HG03060 (cell line): Measurements from ENCODE around the gene SOCS2.
A peak's percentile ranks its signal among the peaks of the same experiment; 100 is the strongest.

ENCODE experiments used
- ATAC-seq: cut with Tn5 transposase; IDR thresholded peaks from one replicate; pipeline ENCODE4 v1.9.1; 2021; ENCODE audit warnings: low read depth, moderate number of reproducible peaks; ENCODE audit not compliant: unreplicated experiment

SOCS2 gene

DNA sequence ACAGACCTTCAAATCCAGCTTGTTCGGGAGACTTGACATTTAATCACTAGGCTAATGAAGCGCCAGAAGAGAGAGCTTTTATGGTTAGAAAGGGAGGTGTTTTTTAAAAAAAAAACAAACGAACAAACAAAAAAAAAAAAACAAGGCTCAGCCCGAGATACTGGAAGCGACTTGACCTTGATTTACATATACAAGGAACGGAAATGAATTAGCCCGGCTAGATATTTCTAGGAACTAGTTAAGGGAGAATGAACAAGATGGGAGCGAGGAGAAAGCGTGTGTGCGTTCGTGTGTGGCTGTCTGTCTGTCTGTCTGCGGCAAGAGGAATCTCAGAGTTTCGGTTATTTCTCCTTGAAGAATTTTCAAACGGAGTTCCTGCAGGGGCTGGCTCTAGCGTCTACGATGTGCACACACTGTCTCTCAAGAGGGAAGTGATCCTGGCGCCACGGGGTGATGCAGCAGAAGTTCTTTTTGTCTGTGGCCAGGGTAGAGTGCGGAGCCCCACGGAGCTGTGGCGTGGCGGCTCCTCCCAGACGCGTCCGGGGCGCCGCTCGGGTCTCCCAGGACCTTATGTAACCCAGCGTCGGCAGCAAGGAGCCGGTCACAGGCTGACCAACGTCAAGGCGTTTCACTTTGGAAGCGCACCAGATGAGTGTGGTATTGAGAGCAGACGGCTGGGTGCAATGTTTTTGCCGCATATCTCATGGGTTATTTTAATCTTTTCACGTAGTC is 18.8 kb downstream of the SOCS2 start:
- ATAC-seq = peak; percentile 49

DNA sequence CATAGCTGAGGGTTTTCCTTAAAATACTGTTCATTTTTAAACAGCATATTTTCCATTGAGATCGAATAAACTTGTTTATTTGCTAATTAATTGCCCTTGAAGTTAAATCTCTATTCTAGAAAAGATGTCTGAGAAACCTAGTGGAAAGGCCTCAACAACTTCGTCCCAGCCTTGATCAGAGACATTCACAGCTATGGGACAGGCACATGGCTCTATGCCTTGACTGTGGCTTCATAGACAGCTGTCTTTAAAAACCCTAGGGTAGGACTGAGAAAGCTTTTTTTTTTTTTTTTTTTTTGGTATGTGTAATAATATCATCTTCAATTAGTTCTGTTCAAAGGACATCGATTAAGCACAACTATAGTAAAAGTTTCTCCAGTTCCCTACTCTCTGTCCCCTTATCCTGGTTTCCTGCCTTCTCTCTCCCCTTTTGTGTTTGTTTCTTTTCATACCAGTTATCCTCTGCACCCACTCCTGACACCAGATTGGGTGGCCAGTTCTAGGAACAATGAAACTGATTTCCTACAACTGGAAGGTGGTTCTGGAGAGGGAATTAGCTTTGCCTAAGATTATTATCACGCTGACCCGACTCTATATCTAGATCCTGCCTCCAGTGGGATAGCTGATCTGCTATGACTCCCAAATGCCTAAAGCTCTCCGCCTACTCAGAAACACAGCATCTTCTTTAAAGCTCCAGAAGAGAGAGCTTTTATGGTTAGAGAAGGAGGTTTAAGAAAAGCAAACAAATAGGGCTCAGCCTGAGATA is 20.3 kb downstream of the SOCS2 start:
- ATAC-seq = no peak

DNA sequence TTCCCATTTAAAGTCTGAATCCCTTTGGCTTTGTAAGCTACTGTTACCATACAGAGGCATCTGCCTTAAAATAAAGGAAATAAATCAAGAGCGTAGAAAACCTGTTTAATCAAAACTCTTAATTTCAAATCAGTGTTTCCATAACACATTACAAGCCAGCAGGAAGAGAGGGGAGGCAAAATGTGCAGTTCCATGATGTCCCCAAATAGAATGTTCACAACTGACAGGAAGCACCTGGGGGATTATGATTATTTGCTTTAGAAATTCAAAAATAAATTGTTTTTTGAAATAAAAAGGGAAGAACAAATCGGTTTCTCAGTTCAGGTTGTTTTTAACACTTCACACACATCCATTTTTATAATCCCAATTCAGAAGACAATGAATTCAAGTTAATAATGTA is 21.4 kb downstream of the SOCS2 start:
- ATAC-seq = no peak

DNA sequence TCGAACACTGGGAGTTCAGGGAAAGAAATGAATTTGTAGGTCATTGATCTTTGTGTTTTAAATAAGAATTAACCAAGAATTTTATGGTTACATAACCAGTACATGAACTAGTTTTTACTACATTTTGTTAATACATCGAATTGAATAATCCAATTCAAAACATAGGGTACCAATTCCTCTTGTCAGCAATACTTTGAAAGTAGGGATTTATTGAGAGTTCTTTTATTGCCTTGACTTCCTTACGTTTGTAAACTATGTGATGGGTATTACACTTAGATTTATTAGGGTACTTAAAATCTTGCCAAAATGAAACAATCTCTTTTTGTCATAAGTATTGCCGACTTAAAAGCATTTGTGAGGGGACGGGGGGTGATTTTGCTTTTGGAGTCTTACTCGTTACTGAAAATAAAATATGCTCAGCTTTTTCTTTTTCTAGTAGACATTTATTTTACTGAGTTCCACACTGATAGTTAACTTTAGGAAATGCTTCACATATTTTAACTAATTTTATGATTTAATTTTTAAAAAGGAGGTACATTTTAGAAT is 22.4 kb downstream of the SOCS2 start:
- no peak for ATAC-seq

DNA sequence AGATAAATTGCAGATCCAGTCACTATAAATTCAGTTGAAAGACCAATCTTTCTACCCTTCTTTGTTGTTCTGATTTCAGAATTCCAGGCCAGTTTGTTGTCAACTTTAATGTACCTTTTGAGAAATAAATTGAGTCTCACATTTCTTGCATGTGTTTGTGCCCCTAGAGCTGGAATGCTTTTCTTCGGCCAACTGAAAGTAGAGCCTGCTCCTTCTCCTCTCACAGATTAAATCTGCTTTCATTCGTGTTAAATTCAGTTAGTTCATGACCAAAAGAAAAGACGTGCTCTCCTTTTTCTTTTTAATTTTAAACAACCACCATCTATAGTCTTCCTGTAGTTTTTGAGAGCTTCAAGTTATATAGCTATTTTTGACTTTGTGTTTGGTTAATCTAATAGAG is 22.9 kb downstream of the SOCS2 start:
- ATAC-seq = no peak

DNA sequence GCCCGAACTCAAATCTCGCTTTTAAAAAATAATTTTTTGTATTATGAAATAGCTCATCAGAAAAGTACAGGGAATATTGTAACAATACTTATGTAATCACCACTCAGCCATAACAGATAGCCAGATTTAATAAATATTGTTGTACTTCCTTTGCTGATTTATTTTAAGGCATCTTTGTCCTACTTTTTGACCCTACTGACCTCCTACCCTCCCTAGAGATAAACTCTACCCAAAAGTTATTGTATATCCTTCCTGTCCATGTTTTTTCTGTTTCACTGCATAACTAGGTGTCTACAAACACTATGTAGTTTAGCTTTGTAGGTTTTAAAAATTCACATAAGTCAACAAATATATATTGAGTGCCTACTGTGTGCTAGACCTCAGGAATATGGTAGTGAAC is 25.1 kb downstream of the SOCS2 start:
- ATAC-seq = no peak

DNA sequence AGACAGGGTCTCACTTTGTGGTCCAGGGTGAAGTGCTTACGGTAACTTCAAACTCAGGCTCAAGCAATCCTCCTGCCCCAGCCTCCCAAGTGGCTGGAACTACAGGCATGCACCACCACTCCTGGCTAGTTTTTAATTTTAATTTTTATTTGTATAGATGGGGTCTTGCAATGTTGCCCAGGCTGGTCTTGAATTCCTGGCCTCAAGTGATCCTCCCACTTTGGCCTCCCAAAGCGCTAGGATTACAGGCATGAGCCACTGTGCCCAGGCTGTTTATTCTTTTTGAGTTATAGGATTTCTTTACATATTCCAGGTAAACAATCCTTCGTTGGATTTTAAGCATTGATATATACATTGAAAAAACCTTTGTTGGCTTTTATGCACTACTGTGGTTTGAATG is 26.7 kb downstream of the SOCS2 start:
- ATAC-seq = no peak

DNA sequence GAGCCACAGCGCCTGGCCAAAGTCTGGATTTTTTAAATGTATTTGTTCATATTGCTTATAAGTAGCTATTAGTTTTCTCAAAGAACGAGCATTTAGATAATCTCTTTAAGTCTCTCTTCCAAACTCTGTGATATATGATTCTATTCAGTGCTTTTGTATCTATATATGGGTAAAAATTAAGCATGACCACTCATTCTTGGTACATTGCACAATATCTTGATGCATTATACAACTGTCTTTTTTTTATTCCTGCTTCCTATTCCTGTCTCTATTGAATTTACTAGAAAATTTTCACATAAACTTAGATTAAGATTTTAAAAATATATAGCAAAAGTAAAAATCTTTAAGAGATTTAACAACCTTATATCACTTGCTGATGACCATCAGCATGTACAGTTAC is 29.1 kb downstream of the SOCS2 start:
- no peak for ATAC-seq

DNA sequence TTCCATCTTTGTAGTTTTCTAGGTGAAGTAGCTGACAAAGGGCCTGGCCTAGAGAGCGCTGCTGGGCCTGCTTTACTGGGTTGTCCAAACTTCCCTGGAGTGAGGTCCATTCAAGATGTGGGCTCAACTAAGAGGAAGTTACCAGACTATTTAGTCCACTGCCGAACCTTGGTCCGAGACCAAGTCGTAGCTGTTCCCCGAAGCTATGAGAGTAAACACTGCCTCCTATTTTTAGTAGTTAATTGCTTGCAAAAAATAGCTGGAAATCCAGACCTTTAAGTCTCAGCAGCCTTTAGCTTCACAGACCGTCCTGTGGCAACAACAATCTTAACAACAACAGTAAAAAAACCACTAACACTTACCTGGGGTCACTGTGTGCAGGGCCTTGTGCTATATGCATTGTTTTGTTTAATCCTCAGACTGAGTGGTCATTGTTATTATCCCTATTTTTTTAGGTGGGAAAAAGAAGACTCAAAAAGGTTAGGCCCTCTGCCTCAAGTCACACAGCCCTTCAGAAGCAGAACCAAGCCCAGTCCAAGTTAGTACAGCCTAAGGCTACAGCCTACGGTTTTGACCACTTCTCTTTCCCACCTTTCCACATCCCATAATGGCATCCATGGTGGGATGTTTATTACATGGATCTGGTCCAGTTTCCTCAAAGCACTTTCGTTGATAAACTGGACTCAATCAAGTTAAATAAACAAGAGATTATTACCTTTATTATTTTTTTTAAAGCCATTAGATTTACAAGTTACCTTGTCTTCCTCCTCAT is 30.6 kb downstream of the SOCS2 start:
- ATAC-seq = no peak

DNA sequence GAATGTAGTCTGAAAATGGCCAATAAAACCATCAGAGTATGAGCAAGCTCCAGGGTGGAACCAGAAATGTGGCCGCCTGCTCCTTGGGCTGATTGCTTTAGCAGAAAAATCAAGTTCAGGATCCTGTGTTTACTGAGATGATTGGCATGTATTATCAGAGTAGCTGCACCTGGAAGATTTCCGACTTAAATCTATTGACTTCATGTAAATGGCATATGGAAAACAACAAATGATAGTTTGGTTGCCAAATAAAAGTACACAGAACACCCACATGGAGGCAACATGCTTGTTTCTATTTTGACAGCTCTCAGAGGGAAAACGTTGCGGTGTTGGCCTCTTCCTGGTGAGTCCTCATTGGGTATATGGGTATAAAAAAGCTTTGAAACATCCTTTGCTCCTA is 31.3 kb downstream of the SOCS2 start:
- no peak for ATAC-seq

DNA sequence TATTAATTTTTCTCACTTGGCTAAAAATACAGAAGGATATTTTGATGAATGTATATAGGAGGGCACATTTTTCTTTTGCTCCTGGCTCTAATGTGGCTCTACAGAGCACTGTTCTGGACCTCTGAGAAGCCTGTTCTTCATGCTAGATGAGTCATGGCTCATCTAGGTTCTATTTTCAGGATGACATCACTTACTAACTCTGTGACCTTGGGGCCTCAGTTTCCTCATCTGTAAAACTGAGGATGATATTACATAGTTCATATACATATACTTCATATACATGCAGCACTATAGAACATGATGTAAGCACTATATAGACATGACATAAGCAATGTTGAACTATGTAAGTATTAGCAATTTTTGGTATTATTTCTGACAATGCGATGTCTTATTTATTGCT is 35.8 kb downstream of the SOCS2 start:
- no peak for ATAC-seq

DNA sequence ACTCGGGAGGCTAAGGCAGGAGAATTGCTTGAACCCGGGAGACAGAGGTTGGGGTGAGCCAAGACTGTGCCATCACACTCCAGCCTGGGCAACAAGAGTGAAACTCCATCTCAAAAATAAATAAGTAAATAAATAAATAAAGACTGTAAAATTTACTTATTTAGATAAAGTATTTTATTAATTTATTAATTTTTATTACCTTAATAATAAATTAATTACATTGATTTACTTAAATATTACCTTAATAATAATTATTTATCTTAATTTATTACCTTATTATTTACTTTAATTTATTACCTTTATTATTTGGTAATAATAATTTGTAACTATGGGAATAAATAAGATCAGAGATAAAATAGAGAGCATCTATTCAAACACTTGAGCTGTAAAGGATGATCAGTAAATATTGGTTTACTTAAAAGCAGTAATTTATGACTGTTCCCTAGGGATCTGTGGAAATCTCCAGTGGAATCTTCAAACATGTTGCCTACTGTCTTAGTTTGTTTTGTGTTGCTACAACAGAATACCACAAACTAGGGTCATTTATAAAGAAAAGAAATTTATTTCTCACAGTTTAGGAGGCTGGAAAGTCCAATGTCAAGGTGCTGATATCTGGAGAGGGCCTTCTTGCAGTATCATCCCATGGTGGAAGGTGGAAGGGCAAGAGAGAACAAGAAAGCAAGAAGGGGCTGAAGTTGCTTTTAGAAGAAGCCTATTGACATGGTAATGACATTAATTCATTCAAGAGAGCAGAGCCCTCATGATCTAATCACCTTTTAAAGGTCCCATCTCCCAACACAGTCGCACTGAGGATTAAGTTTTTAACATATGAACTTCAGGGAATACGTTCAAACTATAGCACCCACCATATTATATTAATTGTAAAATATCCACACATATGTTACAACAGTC is 37.1 kb downstream of the SOCS2 start:
- no peak for ATAC-seq

DNA sequence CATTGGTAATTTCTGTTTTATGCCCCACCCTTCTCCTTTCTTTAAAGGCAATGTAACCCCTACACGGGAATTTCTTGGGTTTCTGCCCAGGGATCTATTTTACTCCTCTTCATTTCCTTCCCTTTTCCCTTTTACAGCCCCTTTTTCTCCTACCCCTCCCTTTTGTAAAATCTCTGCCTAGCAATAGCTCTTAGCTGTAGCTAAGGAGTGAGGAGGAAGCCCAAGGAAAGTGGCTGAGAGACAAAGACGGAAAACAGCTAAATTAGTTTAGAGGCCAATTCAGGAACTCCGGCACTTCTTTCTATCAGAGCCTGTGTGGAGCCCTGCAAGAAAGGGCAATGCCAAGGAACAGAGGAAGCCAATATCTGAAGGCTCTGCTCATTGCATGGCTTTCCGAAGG is 40.3 kb downstream of the SOCS2 start:
- ATAC-seq = no peak

DNA sequence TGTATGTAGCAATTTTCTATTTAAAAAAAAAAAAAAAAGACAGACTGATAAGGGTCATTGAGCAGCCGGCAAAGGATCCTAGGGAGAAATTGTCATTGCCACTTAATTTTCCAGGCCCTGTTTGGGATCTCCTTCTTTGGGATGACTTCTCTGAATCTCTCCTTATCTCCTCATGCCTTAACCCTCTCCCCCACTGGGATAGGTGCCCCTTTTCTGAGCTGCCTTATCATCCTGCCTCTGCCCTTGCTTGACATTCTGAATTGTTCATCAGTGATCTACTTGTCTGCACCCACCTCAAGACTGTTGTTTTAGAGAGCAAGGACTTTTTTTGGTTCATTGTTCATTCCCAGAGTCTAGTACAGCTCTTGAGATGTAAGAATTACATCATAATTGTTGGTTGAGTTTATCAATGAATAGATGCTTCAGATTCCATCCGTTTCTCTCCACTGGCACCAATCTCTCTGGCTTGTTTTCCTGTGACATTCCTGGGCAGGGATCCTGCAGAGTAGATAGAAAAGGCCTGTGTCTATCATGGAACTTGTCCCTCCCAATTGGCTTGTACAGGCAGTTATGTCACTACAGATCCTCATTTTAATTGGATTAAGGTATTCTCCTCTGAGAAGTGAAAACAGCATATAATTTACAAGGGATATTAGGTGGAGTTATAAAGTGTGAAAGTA is 42.6 kb downstream of the SOCS2 start:
- ATAC-seq = no peak

DNA sequence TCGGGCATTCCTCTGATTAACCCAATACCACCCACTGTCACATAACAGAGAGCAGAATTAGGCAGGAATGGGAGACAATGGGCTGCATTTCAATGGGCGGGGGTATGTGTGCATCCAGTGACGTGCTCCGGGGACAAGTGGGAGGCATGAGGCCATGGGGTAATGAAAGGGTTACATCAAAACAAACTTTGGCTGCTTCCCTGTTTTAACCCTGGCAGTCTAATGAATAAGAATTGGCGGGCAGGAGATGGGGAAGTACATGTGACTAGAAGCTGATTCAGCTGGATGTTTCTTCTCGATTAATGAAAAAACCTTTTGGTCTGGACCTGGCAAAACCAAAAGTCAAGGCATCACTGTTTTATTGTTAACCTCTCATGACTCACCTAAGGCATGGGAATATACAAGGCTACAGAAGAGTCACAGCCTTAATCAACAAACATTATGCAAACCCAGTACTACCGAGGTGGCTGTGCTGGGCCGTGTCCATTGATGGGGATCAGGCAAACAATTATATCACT is 44.2 kb downstream of the SOCS2 start:
- no peak for ATAC-seq

DNA sequence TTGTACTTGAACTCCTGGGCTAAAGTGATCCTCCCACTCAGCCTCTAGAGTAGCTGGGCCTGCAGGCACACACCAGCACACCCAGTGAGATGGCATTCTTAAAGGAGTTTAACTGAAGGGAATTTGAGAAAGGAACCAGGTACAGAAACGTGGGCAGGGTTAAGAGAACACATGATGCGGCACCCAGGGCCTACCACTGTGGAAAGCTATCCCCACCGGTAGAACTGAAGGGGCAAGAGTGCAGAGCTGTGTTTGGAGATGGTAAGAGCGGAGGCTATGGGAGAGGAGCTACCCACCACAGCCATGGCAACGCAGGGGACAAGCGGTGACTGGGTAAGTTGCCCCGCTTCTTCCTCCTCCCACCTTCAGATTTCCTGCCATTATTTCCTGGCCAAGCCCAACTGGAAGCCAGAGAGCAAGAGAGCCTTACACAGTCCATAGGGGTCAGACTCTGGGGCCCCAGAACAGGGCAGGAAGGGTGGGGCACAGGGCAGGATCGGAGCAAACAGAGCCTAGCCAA is 46.5 kb downstream of the SOCS2 start:
- no peak for ATAC-seq

DNA sequence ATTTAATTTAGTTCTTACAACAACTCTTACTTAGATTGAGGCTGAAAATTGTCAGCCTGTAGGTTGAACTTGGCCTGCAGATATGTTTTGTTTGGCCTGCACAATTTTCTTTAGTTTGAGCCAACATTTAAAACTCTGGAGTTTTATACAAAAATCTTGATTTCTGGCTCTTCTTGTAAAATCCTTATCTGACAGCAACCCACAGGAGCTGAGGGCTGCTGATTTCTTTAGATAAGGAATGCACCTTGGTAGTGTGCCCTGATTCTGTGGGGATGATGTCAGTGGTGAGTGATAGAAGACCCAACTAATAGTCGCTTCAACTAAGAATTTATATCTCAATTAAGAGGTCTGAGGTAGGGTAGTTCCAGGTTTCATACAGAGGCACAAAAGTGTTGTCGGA is 49.5 kb downstream of the SOCS2 start:
- no peak for ATAC-seq

DNA sequence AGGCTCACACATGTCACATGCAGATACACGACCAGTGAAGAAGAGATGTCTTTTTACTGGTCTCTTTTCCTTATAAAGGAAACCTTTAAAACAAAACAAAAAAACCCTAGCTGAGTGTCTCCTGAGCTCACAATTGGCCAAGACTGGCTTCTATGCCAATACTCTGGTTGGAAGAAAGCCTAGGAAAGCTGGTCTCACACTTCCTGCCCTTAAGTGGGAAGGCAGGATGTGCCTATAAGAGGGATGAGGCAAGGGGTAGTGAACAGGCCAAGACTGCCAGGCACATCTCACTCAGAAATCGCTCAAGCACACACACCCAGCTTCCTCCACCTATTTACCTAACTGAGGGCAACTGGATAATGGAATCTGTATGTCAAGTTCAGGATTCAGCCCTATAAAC is 50.0 kb downstream of the SOCS2 start:
- ATAC-seq = no peak

DNA sequence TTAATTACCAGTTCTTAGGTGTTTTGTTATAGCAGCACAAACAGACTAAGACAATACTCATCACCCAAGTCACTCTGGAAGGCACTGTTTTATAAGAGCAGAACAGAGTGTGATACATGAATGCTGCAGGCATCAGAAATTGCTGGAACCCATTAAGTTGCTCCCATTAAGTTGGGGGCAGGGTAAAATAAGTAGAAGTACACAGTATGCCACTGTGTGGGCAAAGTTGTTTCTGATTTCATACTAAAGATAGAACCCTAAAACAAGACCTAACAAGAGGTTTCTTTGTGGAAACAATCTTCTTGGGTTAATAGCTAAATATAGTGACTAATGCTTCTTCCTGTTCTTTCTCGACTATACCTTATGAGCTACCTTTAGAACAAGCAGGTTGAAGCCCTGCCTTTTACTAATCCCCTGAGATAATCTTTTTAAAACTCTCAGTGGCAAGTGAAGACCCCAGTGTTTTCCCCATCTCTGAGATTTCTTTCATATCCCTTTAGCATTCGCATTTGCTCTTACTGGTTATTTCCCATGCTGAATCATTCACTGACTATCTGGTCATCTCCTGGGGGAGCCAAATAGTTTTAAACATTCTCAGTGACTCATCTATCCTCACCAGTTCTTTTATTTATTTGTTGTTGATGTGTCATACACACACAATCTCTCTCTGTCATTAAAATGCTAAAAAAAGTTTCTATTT is 52.3 kb downstream of the SOCS2 start:
- peak; percentile 76 for ATAC-seq
